Breast epithelium (tissue), 3 donors: ENCODE measurements around the gene ARL4A.

Experiments used
- CTCF ChIP-seq, 3 donors: fragments of 450-650 bp; IDR thresholded peaks; one replicate each; pipeline ENCODE4 v1.5.1; 2016 to 2017; ENCODE audit warnings: antibody characterized with exemption in 3 of 3, mild to moderate bottlenecking in 3 of 3, moderate library complexity in 3 of 3
- POLR2A ChIP-seq: fragments of 450-650 bp; IDR thresholded peaks from one replicate; pipeline ENCODE4 v1.6.1; 2016; ENCODE audit warnings: antibody characterized with exemption, mild to moderate bottlenecking, moderate library complexity

GRCh38 chr7:12729112-12729511 lies 41.7 kb downstream of the ARL4A start:
- TF ChIP-seq POLR2A (no peak), CTCF (IDR thresholded peaks at IDR 0.05) (no peak)
